KMS-11 (cell line): Measurements from ENCODE around the gene FOCAD.

Source experiments
- H2AFZ ChIP-seq: fragments of 200-600 bp; sonication (generic); 2 replicates; pipeline ENCODE4 v1.6.1; 2016; ENCODE audit warnings: antibody characterized with exemption, mixed run types, low read depth
- H3K27ac ChIP-seq: fragments of 200-600 bp; sonication (generic); 2 replicates; pipeline ENCODE4 v1.6.1; 2016; ENCODE audit warnings: mild to moderate bottlenecking, mixed run types
- H3K27me3 ChIP-seq: fragments of 200-600 bp; sonication (generic); 2 replicates; pipeline ENCODE4 v1.6.1; 2017; ENCODE audit warnings: mild to moderate bottlenecking, low read depth, mixed run types, moderate library complexity; ENCODE audit not compliant: insufficient read depth
- H3K36me3 ChIP-seq: fragments of 200-600 bp; sonication (generic); 2 replicates; pipeline ENCODE4 v1.6.1; 2017; ENCODE audit warnings: mild to moderate bottlenecking, mixed run types; ENCODE audit not compliant: insufficient read depth
- H3K4me1 ChIP-seq: fragments of 200-600 bp; sonication (generic); 2 replicates; pipeline ENCODE4 v1.6.1; 2016; ENCODE audit warnings: mild to moderate bottlenecking, low read depth, mixed run types; ENCODE audit not compliant: poor library complexity, severe bottlenecking
- H3K4me2 ChIP-seq: fragments of 200-600 bp; sonication (generic); 2 replicates; pipeline ENCODE4 v1.7.0; 2016; ENCODE audit warnings: mild to moderate bottlenecking, mixed run types
- H3K4me3 ChIP-seq: fragments of 200-600 bp; sonication (generic); IDR thresholded peaks from 2 replicates; pipeline ENCODE4 v1.6.1; 2017; ENCODE audit warnings: low read depth, low read length, mixed read lengths; ENCODE audit not compliant: insufficient read depth
- H3K79me2 ChIP-seq: fragments of 200-600 bp; sonication (generic); 2 replicates; pipeline ENCODE4 v1.6.1; 2016; ENCODE audit warnings: low read depth, mixed run types; ENCODE audit not compliant: insufficient read depth
- H3K9ac ChIP-seq: fragments of 200-600 bp; sonication (generic); 2 replicates; pipeline ENCODE4 v1.6.1; 2016; ENCODE audit warnings: mild to moderate bottlenecking, mixed run types
- H4K20me1 ChIP-seq: fragments of 200-600 bp; sonication (generic); 2 replicates; pipeline ENCODE4 v1.6.1; 2016; ENCODE audit warnings: mild to moderate bottlenecking, mixed run types; ENCODE audit not compliant: insufficient read depth
- CTCF ChIP-seq: fragments of 200-600 bp; sonication (generic); conservative IDR thresholded peaks from 2 replicates; pipeline ENCODE4 v1.6.1; 2017; ENCODE audit warnings: low read depth, mild to moderate bottlenecking, antibody characterized with exemption, low read length, moderate library complexity, mixed read lengths

The FOCAD gene

GRCh38 chr9:20734275-20734674 is 50.2 kb downstream of the FOCAD start:
- H3K9ac ChIP-seq, result no peak overlapping the region
- H3K4me1 ChIP-seq, result no peaks in the 10 kb centered on the region
- no peaks in the 10 kb centered on the region for H4K20me1 ChIP-seq
- no peak overlapping the region for H3K4me2 ChIP-seq
- no peak overlapping the region for H3K27ac ChIP-seq
- H3K4me3 ChIP-seq, result no peak overlapping the region
- no peak for TF ChIP-seq CTCF
- H3K79me2 ChIP-seq, result no peaks in the 10 kb centered on the region; the same call in 1 of the 2 replicates
- no peaks in the 10 kb centered on the region for H3K27me3 ChIP-seq
- H3K36me3 ChIP-seq, result no peaks in the 10 kb centered on the region
- no peak overlapping the region for H2AFZ ChIP-seq

GRCh38 chr9:20740304-20740703 is 56.2 kb downstream of the FOCAD start:
- no peaks in the 10 kb centered on the region for H3K27me3 ChIP-seq
- H3K79me2 ChIP-seq, result no peaks in the 10 kb centered on the region; the same call in 1 of the 2 replicates
- no peak overlapping the region for H3K4me3 ChIP-seq
- H3K27ac ChIP-seq, result no peak overlapping the region
- no peaks in the 10 kb centered on the region for H3K4me1 ChIP-seq
- no peak for TF ChIP-seq CTCF
- no peak overlapping the region for H2AFZ ChIP-seq
- H4K20me1 ChIP-seq, result no peaks in the 10 kb centered on the region
- no peaks in the 10 kb centered on the region for H3K36me3 ChIP-seq
- H3K9ac ChIP-seq, result no peak overlapping the region
- H3K4me2 ChIP-seq, result no peak overlapping the region

GRCh38 chr9:20740929-20741582 is 57.0 kb downstream of the FOCAD start:
- H3K27ac ChIP-seq, result no peak overlapping the region
- H3K9ac ChIP-seq, result no peak overlapping the region
- no peaks in the 10 kb centered on the region for H3K27me3 ChIP-seq
- no peak for TF ChIP-seq CTCF
- H4K20me1 ChIP-seq, result no peaks in the 10 kb centered on the region
- no peaks in the 10 kb centered on the region for H3K36me3 ChIP-seq
- H3K4me2 ChIP-seq, result no peak overlapping the region
- no peak overlapping the region for H2AFZ ChIP-seq
- no peak overlapping the region for H3K4me3 ChIP-seq
- H3K79me2 ChIP-seq, result no peaks in the 10 kb centered on the region
- H3K4me1 ChIP-seq, result no peaks in the 10 kb centered on the region

- no peaks in the 10 kb centered on the region for H3K36me3 ChIP-seq
- H3K27me3 ChIP-seq, result no peaks in the 10 kb centered on the region
- no peaks in the 10 kb centered on the region for H4K20me1 ChIP-seq
- H3K4me2 ChIP-seq, result no peak overlapping the region
- no peaks in the 10 kb centered on the region for H3K4me1 ChIP-seq
- no peak overlapping the region for H2AFZ ChIP-seq
- no peaks in the 10 kb centered on the region for H3K79me2 ChIP-seq
- H3K27ac ChIP-seq, result no peak overlapping the region
- no peak for TF ChIP-seq CTCF
- no peak overlapping the region for H3K9ac ChIP-seq
- H3K4me3 ChIP-seq, result no peak overlapping the region
These were observed 58.8 kb downstream of the FOCAD start for GRCh38 chr9:20742833-20743232.
